A172 (cell line): ENCODE results near the gene ANGPTL4. TPM values are rescaled to one million over a fixed set of nuclear protein-coding genes. Genes with fewer than 3 reads are reported as not detected.

ENCODE experiments used
- DNase-seq: peaks from one replicate; pipeline ENCODE4 v3.0.0-alpha.2; 2015; ENCODE audit warnings: low spot score
- total RNA-seq: library from RNA; depleted of rRNA; stranded (reverse); fragments of >200 nt; shearing (Covaris generic); gene quantifications from 2 replicates; pipeline ENCODE4 v1.2.3, GENCODE V29; 2014; rRNA removed

ANGPTL4 gene
- total RNA-seq, 1 experiment from 2014 or later = not detected

DNA sequence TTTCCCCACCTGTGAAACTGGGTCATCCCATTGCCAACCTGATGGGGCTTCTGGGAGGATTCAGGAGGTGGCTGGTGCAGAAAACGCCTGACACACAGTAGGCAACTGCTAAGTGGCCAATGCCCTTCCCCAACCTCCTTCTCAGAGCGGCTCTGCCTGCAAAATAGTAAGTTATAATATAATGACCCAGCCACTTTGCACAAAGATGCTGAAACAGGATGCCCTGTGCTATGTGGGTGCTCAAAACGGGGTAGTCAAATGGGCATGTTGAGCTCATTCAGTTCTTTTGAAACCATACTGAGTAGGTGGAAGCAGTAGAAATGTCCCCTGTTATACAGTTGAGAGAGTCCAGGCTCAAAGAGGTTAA lies 49.7 kb downstream of the ANGPTL4 start:
- DNase-seq = no peak

- no peak for DNase-seq
Observed at GRCh38 chr19:8416796-8417195, 52.8 kb downstream of the ANGPTL4 start.

DNA sequence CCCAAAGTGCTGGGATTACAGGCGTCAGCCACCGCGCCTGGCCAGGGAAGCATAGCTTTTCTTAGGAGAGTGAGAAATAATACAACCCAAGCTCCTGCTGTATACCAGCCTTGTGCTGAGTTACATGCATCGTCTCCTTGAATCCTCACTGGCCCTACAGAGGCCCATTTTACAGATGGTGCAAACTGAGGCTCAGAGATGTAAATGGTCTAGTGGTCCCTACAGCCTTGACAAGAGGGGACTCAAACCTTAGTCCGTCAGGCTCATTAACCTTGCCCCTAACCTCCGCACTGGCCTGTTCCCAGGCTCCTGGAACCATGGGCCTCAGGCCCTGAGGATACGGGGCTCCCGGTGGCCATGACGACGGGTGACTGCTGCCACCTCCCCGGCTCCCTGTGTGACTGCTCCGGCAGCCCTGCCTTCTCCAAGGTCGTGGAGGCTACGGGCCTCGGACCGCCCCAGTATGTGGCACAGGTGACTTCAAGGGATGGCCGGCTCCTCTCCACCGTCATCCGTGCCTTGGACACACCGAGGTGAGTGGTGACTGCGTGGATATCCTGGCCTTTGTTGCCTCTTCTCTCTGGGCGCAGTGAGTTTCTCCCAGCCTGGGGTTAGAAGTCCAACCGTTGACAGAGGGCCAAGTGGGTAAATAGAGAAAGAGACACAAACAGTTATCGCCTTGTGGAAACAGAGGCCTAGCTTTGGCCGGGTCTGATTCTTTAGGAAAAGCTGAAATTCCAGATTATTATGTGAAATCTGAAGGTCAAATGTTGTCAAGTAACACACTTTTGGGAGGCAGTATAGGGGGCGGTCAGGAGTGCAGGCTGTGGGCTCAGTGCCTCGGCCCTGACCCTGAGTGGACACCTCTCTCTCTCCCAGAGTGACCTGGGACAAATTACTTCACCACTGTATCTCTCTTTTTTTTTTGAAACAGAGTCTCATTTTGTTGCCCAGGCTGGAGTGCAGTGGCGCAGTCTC lies 57.8 kb downstream of the ANGPTL4 start:
- no peak for DNase-seq

- DNase-seq = peak; percentile 97
Observed at GRCh38 chr19:8423817-8424223, 59.9 kb downstream of the ANGPTL4 start.

Other genes starting within 250 kb of the ANGPTL4 start
- gene FBN3, start 214.6 kb upstream of the ANGPTL4 start, total RNA-seq = 0.62 TPM in 1 of 2 replicates, not detected in the other
- gene CERS4, start 154.8 kb upstream of the ANGPTL4 start, total RNA-seq = 18.3 and 19.7 TPM in 2 replicates
- 53.1 and 70.6 TPM in 2 replicates for gene CD320, start 55.8 kb upstream of the ANGPTL4 start, total RNA-seq
- 31.8 and 71.4 TPM in 2 replicates for gene NDUFA7, start 42.8 kb upstream of the ANGPTL4 start, total RNA-seq
- gene RPS28, start 42.7 kb upstream of the ANGPTL4 start, total RNA-seq = 193 and 479 TPM in 2 replicates
- gene KANK3, start 20.9 kb upstream of the ANGPTL4 start, total RNA-seq = 1.0 and 1.2 TPM in 2 replicates
- 3.1 and 8.0 TPM in 2 replicates for gene RAB11B, start 26.2 kb downstream of the ANGPTL4 start, total RNA-seq
- gene MARCHF2, start 49.1 kb downstream of the ANGPTL4 start, total RNA-seq = 53.3 and 80.8 TPM in 2 replicates
- 97.9 and 102 TPM in 2 replicates for gene HNRNPM, start 80.8 kb downstream of the ANGPTL4 start, total RNA-seq
- not detected in 2 replicates for gene PRAM1, start 138.5 kb downstream of the ANGPTL4 start, total RNA-seq
- 3.4 and 17.7 TPM in 2 replicates for gene ZNF414, start 150.0 kb downstream of the ANGPTL4 start, total RNA-seq
- 0.02 TPM in 1 of 2 replicates, not detected in the other for gene MYO1F, start 213.3 kb downstream of the ANGPTL4 start, total RNA-seq
- gene ADAMTS10, start 246.6 kb downstream of the ANGPTL4 start, total RNA-seq = 7.7 and 8.1 TPM in 2 replicates